Prostate gland (tissue), 2 donors: ENCODE measurements around the gene FOXC1. TPM values are rescaled to one million over a fixed set of nuclear protein-coding genes. Genes with fewer than 3 reads are reported as not detected.

Experiments
- DNase-seq: peaks from one replicate; pipeline ENCODE4 v3.0.0-alpha.2; 2019; ENCODE audit warnings: low spot score
- H3K27ac ChIP-seq, 2 donors: fragments of 200-600 bp; sonication (generic); 2 replicates each; pipeline ENCODE4 v1.5.1; 2017 to 2019
- H3K27me3 ChIP-seq: fragments of 200-600 bp; sonication (generic); replicated peaks from 2 replicates; pipeline ENCODE4 v1.5.1; 2019; ENCODE audit not compliant: insufficient read depth
- H3K36me3 ChIP-seq, 2 donors: fragments of 200-600 bp; sonication (generic); 1 replicate in 1 of 2; 2 replicates in 1 of 2; pipeline versions ENCODE4 v1.5.1 to v1.8.1; 2017 to 2019
- H3K4me1 ChIP-seq: fragments of 200-600 bp; sonication (generic); replicated peaks from 2 replicates; pipeline ENCODE4 v1.5.1; 2019
- H3K4me3 ChIP-seq, 2 donors: fragments of 200-600 bp; sonication (generic); 2 replicates each; pipeline ENCODE4 v1.5.1; 2017 to 2019
- H3K9me3 ChIP-seq: fragments of 200-600 bp; sonication (generic); 2 replicates; pipeline ENCODE4 v1.5.1; 2017
- CTCF ChIP-seq, 4 experiments: fragments of 200-600 bp in 2 of 4; fragments of 450-650 bp in 2 of 4; sonication (generic) in 2 of 4; IDR thresholded peaks; 1 replicate in 3 of 4; 2 replicates in 1 of 4; pipeline ENCODE4 v1.5.1; 2016 to 2019; ENCODE audit warnings: antibody characterized with exemption in 4 of 4, mild to moderate bottlenecking in 2 of 4, moderate library complexity in 2 of 4
- POLR2A ChIP-seq: fragments of 450-650 bp; IDR thresholded peaks from one replicate; pipeline ENCODE4 v1.6.1; 2016; ENCODE audit warnings: antibody characterized with exemption, mild to moderate bottlenecking
- POLR2AphosphoS5 ChIP-seq: sonication (generic); formaldehyde crosslinking; IDR thresholded peaks from one replicate; pipeline ENCODE4 v1.6.1; 2017; ENCODE audit warnings: antibody characterized with exemption
- WGBS: methylation state at CpG from one replicate; pipeline ENCODE4 v1.1.5; 2018; 5-methylcytosine and 5-hydroxymethylcytosine counted together
- intact Hi-C: fragments of 100-400 bp; cut with DNase I; formaldehyde crosslinking; loops from one replicate; pipeline ENCODE4 v1.14.2; 2022
- total RNA-seq, 2 donors: library from RNA; depleted of rRNA; stranded (reverse); fragments of >200 nt; gene quantifications; one replicate each; pipeline ENCODE4 v1.1.0, GENCODE V29; 2016

Gene FOXC1
- total RNA-seq, 2 donors from 2014 or later, result 9.2 to 11.2 TPM

GRCh38 chr6:1612299-1612973 is 2.7 kb downstream of the FOXC1 start:
- WGBS, result 42% methylated on average over 10 of the region's 10 CpGs
- Histone ChIP-seq H3K4me1 (peaks cover under 1% of the 10 kb centered on the region), H3K9me3 (no peaks in the 10 kb centered on the region), H3K27ac (peak overlapping the region; percentile 83 to 91), H3K27me3 (peaks cover 5% of the 10 kb centered on the region), H3K36me3 (no peaks in the 10 kb centered on the region), H3K4me3 (peak overlapping the region; percentile 51 to 58)
- no peak for DNase-seq
- intact Hi-C loops, result no loop called here
- TF ChIP-seq POLR2AphosphoS5 (no peak), CTCF (IDR thresholded peaks at IDR 0.05) (no peak), POLR2A (no peak)

- WGBS, result 61% methylated on average over 7 of the region's 7 CpGs
- Histone ChIP-seq H3K27ac (peak overlapping the region; percentile 83 to 91), H3K4me1 (no peaks in the 10 kb centered on the region), H3K4me3 (peak overlapping the region; percentile 51 to 58), H3K36me3 (no peaks in the 10 kb centered on the region), H3K9me3 (no peaks in the 10 kb centered on the region), H3K27me3 (peaks cover 5% of the 10 kb centered on the region)
- DNase-seq, result no peak
- intact Hi-C loops, result no loop called here
- TF ChIP-seq POLR2A (no peak), POLR2AphosphoS5 (no peak), CTCF (IDR thresholded peaks at IDR 0.05) (no peak)
Measured at GRCh38 chr6:1612974-1613306, 3.2 kb downstream of the FOXC1 start.

- peak overlapping the region; percentile 51 to 58 for H3K4me3 ChIP-seq
- H3K27ac ChIP-seq, result peak overlapping the region; percentile 83 to 91
- WGBS, result 41% methylated on average over 3 of the region's 3 CpGs
- H3K4me1 ChIP-seq, result no peaks in the 10 kb centered on the region
- H3K36me3 ChIP-seq, result no peaks in the 10 kb centered on the region
- TF ChIP-seq POLR2AphosphoS5 (no peak), CTCF (IDR thresholded peaks at IDR 0.05) (no peak), POLR2A (no peak)
- no peaks in the 10 kb centered on the region for H3K9me3 ChIP-seq
- intact Hi-C loops, result no loop called here
- H3K27me3 ChIP-seq, result peaks cover 5% of the 10 kb centered on the region
- no peak for DNase-seq
Measured at GRCh38 chr6:1613346-1613687, 3.6 kb downstream of the FOXC1 start.

GRCh38 chr6:1613688-1614447 is 4.2 kb downstream of the FOXC1 start:
- 13% methylated on average over 45 of the region's 60 CpGs for WGBS
- peak overlapping the region; percentile 83 to 91 for H3K27ac ChIP-seq
- H3K27me3 ChIP-seq, result peaks cover 5% of the 10 kb centered on the region
- intact Hi-C loops, result no loop called here
- H3K9me3 ChIP-seq, result no peaks in the 10 kb centered on the region
- TF ChIP-seq POLR2A, result no peak
- TF ChIP-seq POLR2AphosphoS5, result no peak
- TF ChIP-seq CTCF (IDR thresholded peaks at IDR 0.05), result no peak
- H3K4me3 ChIP-seq, result peak overlapping the region; percentile 51 to 58
- no peaks in the 10 kb centered on the region for H3K4me1 ChIP-seq
- DNase-seq, result no peak
- no peaks in the 10 kb centered on the region for H3K36me3 ChIP-seq
